Testis (tissue), 2 donors: Measurements from ENCODE around the gene DET1.

Source experiments
- POLR2A ChIP-seq: fragments of 450-650 bp; IDR thresholded peaks from one replicate; pipeline ENCODE4 v1.6.1; 2017; ENCODE audit warnings: antibody characterized with exemption, mild to moderate bottlenecking, moderate library complexity
- TF ChIP-seq, protein P1 (sequence below), 3 experiments: fragments of 450-650 bp in 2 of 3; fragments of 200-600 bp in 1 of 3; sonication (generic) in 1 of 3; IDR thresholded peaks; one replicate each; pipeline ENCODE4 v1.5.1; 2016 to 2019; ENCODE audit warnings: antibody characterized with exemption in 3 of 3, mild to moderate bottlenecking in 2 of 3, moderate library complexity in 1 of 3

DNA sequence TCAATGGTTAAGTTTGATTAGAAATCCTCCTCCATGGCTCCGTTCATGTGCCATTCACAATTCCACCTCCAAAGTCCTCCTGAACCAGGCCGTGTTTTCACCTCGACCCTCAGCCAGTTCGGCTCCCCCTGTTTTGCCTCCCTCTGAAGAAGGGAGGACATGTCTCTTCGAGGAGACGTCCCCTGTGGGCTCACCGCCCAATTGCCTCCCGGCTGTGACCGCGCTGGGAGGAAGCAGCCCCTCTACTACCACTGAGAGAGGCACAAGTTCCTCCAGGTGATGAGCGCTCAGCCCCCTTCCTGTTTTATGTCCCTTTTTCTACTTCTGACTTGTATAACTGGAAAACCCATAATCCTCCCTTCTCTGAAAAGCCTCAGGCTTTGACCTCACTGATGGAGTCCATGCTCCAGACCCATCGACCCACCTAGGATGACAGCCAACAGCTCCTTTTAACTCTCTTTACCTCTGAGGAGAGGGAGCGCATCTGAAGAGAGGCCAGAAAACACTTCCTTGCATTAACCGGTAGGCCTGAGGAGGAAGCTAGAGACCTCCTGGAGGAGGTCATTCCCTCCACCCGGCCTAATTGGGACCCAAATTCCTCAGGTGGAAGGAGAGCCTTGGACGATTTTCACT lies 4.7 kb downstream of the DET1 start:
- TF ChIP-seq, protein P1, sequence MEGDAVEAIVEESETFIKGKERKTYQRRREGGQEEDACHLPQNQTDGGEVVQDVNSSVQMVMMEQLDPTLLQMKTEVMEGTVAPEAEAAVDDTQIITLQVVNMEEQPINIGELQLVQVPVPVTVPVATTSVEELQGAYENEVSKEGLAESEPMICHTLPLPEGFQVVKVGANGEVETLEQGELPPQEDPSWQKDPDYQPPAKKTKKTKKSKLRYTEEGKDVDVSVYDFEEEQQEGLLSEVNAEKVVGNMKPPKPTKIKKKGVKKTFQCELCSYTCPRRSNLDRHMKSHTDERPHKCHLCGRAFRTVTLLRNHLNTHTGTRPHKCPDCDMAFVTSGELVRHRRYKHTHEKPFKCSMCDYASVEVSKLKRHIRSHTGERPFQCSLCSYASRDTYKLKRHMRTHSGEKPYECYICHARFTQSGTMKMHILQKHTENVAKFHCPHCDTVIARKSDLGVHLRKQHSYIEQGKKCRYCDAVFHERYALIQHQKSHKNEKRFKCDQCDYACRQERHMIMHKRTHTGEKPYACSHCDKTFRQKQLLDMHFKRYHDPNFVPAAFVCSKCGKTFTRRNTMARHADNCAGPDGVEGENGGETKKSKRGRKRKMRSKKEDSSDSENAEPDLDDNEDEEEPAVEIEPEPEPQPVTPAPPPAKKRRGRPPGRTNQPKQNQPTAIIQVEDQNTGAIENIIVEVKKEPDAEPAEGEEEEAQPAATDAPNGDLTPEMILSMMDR (IDR thresholded peaks at IDR 0.05): no peak
- no peak for TF ChIP-seq POLR2A
